ENCODE measurements around the gene VWA3A. TPM values are rescaled to one million over a fixed set of nuclear protein-coding genes. Genes with fewer than 3 reads are reported as not detected.

Gene VWA3A
- total and polyA plus RNA-seq, 2 donors (not counting 3 experiments of a cell fraction or from before 2014, with no cell fraction given), result 0.12 to 0.84 TPM

DNA sequence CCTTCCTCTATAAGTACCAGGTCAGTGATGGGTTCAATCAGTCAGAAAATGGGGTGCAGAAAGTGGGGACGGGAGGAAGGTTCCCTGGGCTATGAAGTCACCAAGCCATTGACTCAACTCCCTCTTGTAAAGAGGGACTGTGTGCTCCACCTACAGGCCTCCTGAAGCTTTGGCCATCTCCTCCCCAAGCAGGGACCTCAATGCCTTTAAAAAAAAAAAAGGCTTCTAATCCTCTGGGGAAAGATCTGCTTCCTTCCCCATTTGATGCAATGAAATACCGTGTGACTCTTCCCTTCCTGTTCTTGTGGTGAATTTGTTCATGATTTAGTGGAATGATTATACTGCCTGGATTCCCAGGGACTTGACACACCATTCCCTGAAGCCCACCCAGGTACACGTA is 30.8 kb downstream of the VWA3A start:
- Histone ChIP-seq H3K9me3 (replicated peaks; ENCODE audit: control insufficient read depth, insufficient read depth, low read length) (no peaks in the 10 kb centered on the region), H3K9ac (replicated peaks; ENCODE audit: extremely low read depth, insufficient read depth, low read length) (no peak overlapping the region), H3K36me3 (ENCODE audit: control insufficient read depth in 2 of 2, extremely low read depth in 1 of 2, insufficient read depth in 2 of 2, low read length in 2 of 2) (no peaks in the 10 kb centered on the region), H3K27me3 (ENCODE audit: control insufficient read depth in 2 of 2, insufficient read depth in 2 of 2, low read length in 2 of 2) (peaks cover 0 to 3% of the 10 kb centered on the region in 2 experiments), H3K4me2 (ENCODE audit: insufficient read depth, low read length) (no peak overlapping the region), H2AFZ (ENCODE audit: low read depth, low read length) (no peak overlapping the region), H4K20me1 (replicated peaks; ENCODE audit: control insufficient read depth, extremely low read depth, insufficient read depth, low read length) (no peaks in the 10 kb centered on the region), H3K9me1 (replicated peaks; ENCODE audit: control insufficient read depth, extremely low read depth, insufficient read depth, low read length) (no peaks in the 10 kb centered on the region), H3K27ac (ENCODE audit: insufficient read depth, low read depth, low read length) (no peak overlapping the region), H3K4me3 (replicated peaks in 1 of 3; ENCODE audit: insufficient read depth in 1 of 3, low read depth in 1 of 3, low read length in 3 of 3) (no peak overlapping the region), H3K79me2 (ENCODE audit: control insufficient read depth, insufficient read depth, low read length) (no peaks in the 10 kb centered on the region), H3K4me1 (ENCODE audit: control insufficient read depth, extremely low read depth, insufficient read depth, low read length) (no peaks in the 10 kb centered on the region)
- ChIA-PET POLR2A (no interaction called here), CTCF (no interaction called here)
- no peak for FAIRE-seq
- TF ChIP-seq GATA2 (IDR thresholded peaks at IDR 0.05; ENCODE audit: insufficient read depth, insufficient read length, low read depth, low read length), result no peak
- no peak for TF ChIP-seq EZH2 (IDR thresholded peaks at IDR 0.05; ENCODE audit: borderline replicate concordance, low read depth, low read length, severe bottlenecking)
- TF ChIP-seq, protein P1, sequence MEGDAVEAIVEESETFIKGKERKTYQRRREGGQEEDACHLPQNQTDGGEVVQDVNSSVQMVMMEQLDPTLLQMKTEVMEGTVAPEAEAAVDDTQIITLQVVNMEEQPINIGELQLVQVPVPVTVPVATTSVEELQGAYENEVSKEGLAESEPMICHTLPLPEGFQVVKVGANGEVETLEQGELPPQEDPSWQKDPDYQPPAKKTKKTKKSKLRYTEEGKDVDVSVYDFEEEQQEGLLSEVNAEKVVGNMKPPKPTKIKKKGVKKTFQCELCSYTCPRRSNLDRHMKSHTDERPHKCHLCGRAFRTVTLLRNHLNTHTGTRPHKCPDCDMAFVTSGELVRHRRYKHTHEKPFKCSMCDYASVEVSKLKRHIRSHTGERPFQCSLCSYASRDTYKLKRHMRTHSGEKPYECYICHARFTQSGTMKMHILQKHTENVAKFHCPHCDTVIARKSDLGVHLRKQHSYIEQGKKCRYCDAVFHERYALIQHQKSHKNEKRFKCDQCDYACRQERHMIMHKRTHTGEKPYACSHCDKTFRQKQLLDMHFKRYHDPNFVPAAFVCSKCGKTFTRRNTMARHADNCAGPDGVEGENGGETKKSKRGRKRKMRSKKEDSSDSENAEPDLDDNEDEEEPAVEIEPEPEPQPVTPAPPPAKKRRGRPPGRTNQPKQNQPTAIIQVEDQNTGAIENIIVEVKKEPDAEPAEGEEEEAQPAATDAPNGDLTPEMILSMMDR (IDR thresholded peaks at IDR 0.05; ENCODE audit: extremely low read depth in 1 of 2, insufficient read depth in 1 of 2, low read depth in 1 of 2, low read length in 2 of 2), result no peak
- dilution Hi-C loops (cut with MboI; ENCODE audit: extremely low pct_ligation_motif_present, low sequenced_read_pairs) (no loop called here), intact Hi-C loops (cut with micrococcal nuclease) (loop anchor here (5.0 kb wide), 1 partner anchor 49 kb away; no protein-coding TSS in a partner anchor)
- BruUV-seq (replicated peaks), result no TSS peak
- DNase-seq (ENCODE audit: low read depth, low spot score), result no peak

DNA sequence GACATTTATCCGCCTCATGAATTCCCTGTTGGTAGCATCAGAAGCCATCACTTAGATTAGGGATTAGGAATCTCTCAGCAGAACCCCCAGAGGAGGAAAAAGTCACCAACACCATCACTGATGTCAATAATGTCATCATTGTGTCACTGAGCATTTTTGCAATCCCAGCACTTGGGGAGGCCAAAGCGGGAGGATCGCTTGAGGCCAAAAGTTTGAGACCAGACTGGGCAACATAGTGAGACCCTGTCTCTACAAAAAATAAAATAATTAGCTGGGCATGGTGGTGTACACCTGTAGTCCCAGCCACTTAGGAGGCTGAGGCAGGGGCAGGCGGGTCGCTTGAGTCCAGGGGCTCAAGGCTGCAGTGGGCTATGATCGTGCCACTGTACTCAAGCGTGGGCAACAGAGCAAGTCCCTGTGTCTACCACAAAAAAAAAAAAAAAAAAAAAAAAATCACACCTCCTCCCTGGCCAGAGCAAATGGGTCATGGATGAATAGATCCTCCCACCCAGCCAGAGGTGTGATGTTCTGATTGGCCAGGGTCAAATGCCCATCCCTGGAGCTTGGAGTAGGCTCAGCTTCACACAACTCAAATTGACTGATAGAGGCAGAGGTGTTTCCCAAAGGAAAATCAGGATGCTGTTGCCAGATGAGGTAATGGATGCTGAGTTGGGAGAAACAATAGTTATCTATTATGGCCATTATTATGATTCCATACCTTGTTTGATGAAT is 31.6 kb downstream of the VWA3A start:
- H3K4me3 ChIP-seq (replicated peaks in 1 of 3; ENCODE audit: insufficient read depth in 1 of 3, low read depth in 1 of 3, low read length in 3 of 3), result no peak overlapping the region
- no peak overlapping the region for H3K27ac ChIP-seq (ENCODE audit: insufficient read depth, low read depth, low read length)
- dilution Hi-C loops (cut with MboI; ENCODE audit: extremely low pct_ligation_motif_present, low sequenced_read_pairs), result no loop called here
- intact Hi-C loops (cut with micrococcal nuclease), result loop anchor here (5.0 kb wide), 1 partner anchor 48 kb away; no protein-coding TSS in a partner anchor
- no peak overlapping the region for H3K4me2 ChIP-seq (ENCODE audit: insufficient read depth, low read length)
- H3K9me3 ChIP-seq (replicated peaks; ENCODE audit: control insufficient read depth, insufficient read depth, low read length), result no peaks in the 10 kb centered on the region
- CTCF ChIA-PET, result no interaction called here
- no peaks in the 10 kb centered on the region for H3K79me2 ChIP-seq (ENCODE audit: control insufficient read depth, insufficient read depth, low read length)
- no peaks in the 10 kb centered on the region for H4K20me1 ChIP-seq (replicated peaks; ENCODE audit: control insufficient read depth, extremely low read depth, insufficient read depth, low read length)
- FAIRE-seq, result no peak
- no peaks in the 10 kb centered on the region for H3K9me1 ChIP-seq (replicated peaks; ENCODE audit: control insufficient read depth, extremely low read depth, insufficient read depth, low read length)
- TF ChIP-seq POLR2A (IDR thresholded peaks at IDR 0.05; ENCODE audit: low read depth, low read length) (no peak), POLR2AphosphoS5 (IDR thresholded peaks at IDR 0.05; ENCODE audit: insufficient read depth, low read depth, low read length) (no peak), MYC (IDR thresholded peaks at IDR 0.05; ENCODE audit: low read depth, low read length) (no peak), FOS (IDR thresholded peaks at IDR 0.05; ENCODE audit: borderline replicate concordance, insufficient read depth, low read length) (no peak), GATA2 (IDR thresholded peaks at IDR 0.05; ENCODE audit: insufficient read depth, insufficient read length, low read depth, low read length) (no peak), JUN (IDR thresholded peaks at IDR 0.05; ENCODE audit: borderline replicate concordance, insufficient read depth, insufficient read length, low read depth) (no peak), EZH2 (IDR thresholded peaks at IDR 0.05; ENCODE audit: borderline replicate concordance, low read depth, low read length, severe bottlenecking) (no peak)
- TF ChIP-seq, protein P2, sequence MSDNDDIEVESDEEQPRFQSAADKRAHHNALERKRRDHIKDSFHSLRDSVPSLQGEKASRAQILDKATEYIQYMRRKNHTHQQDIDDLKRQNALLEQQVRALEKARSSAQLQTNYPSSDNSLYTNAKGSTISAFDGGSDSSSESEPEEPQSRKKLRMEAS (IDR thresholded peaks at IDR 0.05; ENCODE audit: insufficient read depth, insufficient read length), result no peak
- TF ChIP-seq, protein P1 (IDR thresholded peaks at IDR 0.05; ENCODE audit: extremely low read depth in 1 of 2, insufficient read depth in 1 of 2, low read depth in 1 of 2, low read length in 2 of 2), result no peak
- H2AFZ ChIP-seq (ENCODE audit: low read depth, low read length), result no peak overlapping the region
- no TSS peak for BruUV-seq (replicated peaks)
- H3K36me3 ChIP-seq (ENCODE audit: control insufficient read depth in 2 of 2, extremely low read depth in 1 of 2, insufficient read depth in 2 of 2, low read length in 2 of 2), result no peaks in the 10 kb centered on the region
- POLR2A ChIA-PET, result no interaction called here
- no peak overlapping the region for H3K9ac ChIP-seq (replicated peaks; ENCODE audit: extremely low read depth, insufficient read depth, low read length)
- DNase-seq (ENCODE audit: low read depth, low spot score), result no peak
- H3K27me3 ChIP-seq (ENCODE audit: control insufficient read depth in 2 of 2, insufficient read depth in 2 of 2, low read length in 2 of 2), result peaks cover 0 to 3% of the 10 kb centered on the region in 2 experiments
- H3K4me1 ChIP-seq (ENCODE audit: control insufficient read depth, extremely low read depth, insufficient read depth, low read length), result no peaks in the 10 kb centered on the region

All from endothelial cell of umbilical vein (primary cell).